HepG2 (cell line): Measurements from ENCODE around the gene PRKAB1. TPM values are rescaled to one million over a fixed set of nuclear protein-coding genes. Genes with fewer than 3 reads are reported as not detected.

Experiments used
- ATF3 ChIP-seq: sonication (generic); formaldehyde crosslinking; IDR thresholded peaks from 2 replicates; pipeline ENCODE4 v1.4.0; 2020; ENCODE audit warnings: missing genetic modification reagents
- CERS6 ChIP-seq: sonication (generic); formaldehyde crosslinking; IDR thresholded peaks from 2 replicates; pipeline ENCODE4 v1.5.0; 2020; ENCODE audit warnings: missing genetic modification reagents
- DPF2 ChIP-seq: sonication (generic); formaldehyde crosslinking; IDR thresholded peaks from 2 replicates; pipeline ENCODE4 v1.4.0; 2020; ENCODE audit warnings: mild to moderate bottlenecking, low read depth, missing genetic modification reagents, borderline replicate concordance
- HBP1 ChIP-seq: IDR thresholded peaks from 2 replicates; pipeline ENCODE4 v1.6.1; 2016; ENCODE audit warnings: low read depth, control low read depth
- LCORL ChIP-seq, 2 experiments: fragments of 450-650 bp in 1 of 2; sonication (generic) in 1 of 2; formaldehyde crosslinking in 1 of 2; IDR thresholded peaks; 2 replicates each; pipeline versions ENCODE4 v1.5.0 to v1.6.1; 2017 to 2020; ENCODE audit warnings: antibody characterized with exemption in 1 of 2, missing genetic modification reagents in 1 of 2
- MED8 ChIP-seq: sonication (generic); formaldehyde crosslinking; IDR thresholded peaks from 2 replicates; pipeline ENCODE4 v1.8.1; 2023; ENCODE audit warnings: mild to moderate bottlenecking, missing genetic modification reagents; ENCODE audit not compliant: insufficient replicate concordance
- MTERF4 ChIP-seq: sonication (generic); formaldehyde crosslinking; IDR thresholded peaks from 2 replicates; pipeline ENCODE4 v1.8.0; 2023; ENCODE audit warnings: mild to moderate bottlenecking, missing genetic modification reagents
- NFATC3 ChIP-seq: sonication (generic); formaldehyde crosslinking; IDR thresholded peaks from 2 replicates; pipeline ENCODE4 v1.5.1; 2020; ENCODE audit warnings: mild to moderate bottlenecking, missing genetic modification reagents
- PHF21A ChIP-seq: sonication (generic); formaldehyde crosslinking; IDR thresholded peaks from 2 replicates; pipeline ENCODE4 v1.5.0; 2020; ENCODE audit warnings: mild to moderate bottlenecking, missing genetic modification reagents
- RFXANK ChIP-seq: IDR thresholded peaks from 2 replicates; pipeline ENCODE4 v1.6.1; 2016
- SMARCE1 ChIP-seq: fragments of 450-650 bp; IDR thresholded peaks from 2 replicates; pipeline ENCODE4 v1.6.1; 2017; ENCODE audit warnings: borderline replicate concordance
- SSRP1 ChIP-seq: IDR thresholded peaks from 2 replicates; pipeline ENCODE4 v1.6.1; 2016; ENCODE audit warnings: control low read depth
- ZC3H4 ChIP-seq: sonication (generic); formaldehyde crosslinking; IDR thresholded peaks from 2 replicates; pipeline ENCODE4 v1.4.0; 2020; ENCODE audit warnings: missing genetic modification reagents, borderline replicate concordance
- ZMYM3 ChIP-seq: sonication (generic); formaldehyde crosslinking; IDR thresholded peaks from 2 replicates; pipeline ENCODE4 v1.5.1; 2020; ENCODE audit warnings: mild to moderate bottlenecking, missing genetic modification reagents
- ZNF10 ChIP-seq: sonication (generic); formaldehyde crosslinking; IDR thresholded peaks from 2 replicates; pipeline ENCODE4 v1.4.0; 2020; ENCODE audit warnings: mild to moderate bottlenecking, low read depth, missing genetic modification reagents, borderline replicate concordance
- ZNF205 ChIP-seq: IDR thresholded peaks from 2 replicates; pipeline ENCODE4 v1.6.1; 2018; ENCODE audit warnings: missing biosample characterization, missing genetic modification reagents
- ZNF224 ChIP-seq: sonication (generic); formaldehyde crosslinking; IDR thresholded peaks from 2 replicates; pipeline ENCODE4 v1.5.0; 2020; ENCODE audit warnings: mild to moderate bottlenecking, missing genetic modification reagents
- ZNF33A ChIP-seq: sonication (generic); formaldehyde crosslinking; IDR thresholded peaks from 2 replicates; pipeline ENCODE4 v1.5.1; 2020; ENCODE audit warnings: missing genetic modification reagents, mild to moderate bottlenecking, moderate library complexity, borderline replicate concordance
- ZNF362 ChIP-seq: sonication (generic); formaldehyde crosslinking; IDR thresholded peaks from 2 replicates; pipeline ENCODE4 v1.4.0; 2020; ENCODE audit warnings: missing genetic modification reagents, mild to moderate bottlenecking, borderline replicate concordance
- ZNF724P ChIP-seq: sonication (generic); formaldehyde crosslinking; IDR thresholded peaks from 2 replicates; pipeline ENCODE4 v1.8.0; 2022; ENCODE audit warnings: missing genetic modification reagents, borderline replicate concordance
- ZNF737 ChIP-seq: sonication (generic); formaldehyde crosslinking; IDR thresholded peaks from 2 replicates; pipeline ENCODE4 v1.5.0; 2020; ENCODE audit warnings: missing genetic modification reagents, mild to moderate bottlenecking, borderline replicate concordance
- ZNF776 ChIP-seq: sonication (generic); formaldehyde crosslinking; IDR thresholded peaks from 2 replicates; pipeline ENCODE4 v1.4.0; 2020; ENCODE audit warnings: mild to moderate bottlenecking, missing genetic modification reagents
- ZNF891 ChIP-seq: sonication (generic); formaldehyde crosslinking; IDR thresholded peaks from 2 replicates; pipeline ENCODE4 v1.5.0; 2020; ENCODE audit warnings: mild to moderate bottlenecking, missing genetic modification reagents
- polyA plus RNA-seq, 8 experiments: library from polyadenylated mRNA; depleted of rRNA in 3 of 8; stranded (reverse) in 7 of 8; unstranded in 1 of 8; fragments of >200 nt; fragmentation: Illumina TruSeq in 4 of 8; extraction: Trizol in 4 of 8; gene quantifications; 2 replicates each; pipeline versions ENCODE4 v1.2.1 to v1.2.3, GENCODE V29; 2011 to 2016; ENCODE audit warnings: low read depth in 4 of 8, missing spikeins in 1 of 8, mixed read lengths in 1 of 8; ENCODE audit not compliant: insufficient read depth in 1 of 8
- total RNA-seq, 5 experiments: library from RNA; depleted of rRNA; stranded (reverse); fragments of >200 nt; fragmentation: Illumina TruSeq; extraction: Trizol; gene quantifications; 2 replicates each; pipeline ENCODE4 v1.2.3, GENCODE V29; 2016; ENCODE audit warnings: low read depth in 1 of 5

PRKAB1 gene
- total and polyA plus RNA-seq, 2 of the 13 experiments (the other 11 are each of a cell fraction or from before 2014, with no cell fraction given) = 28.4 to 35.5 TPM

GRCh38 chr12:119667577-119668323, at the start of gene PRKAB1 (continued):
- TF ChIP-seq ZNF776 (CRISPR knock-in tag) (peak; percentile 87), SMARCE1 (no peak), ZNF362 (CRISPR knock-in tag) (no peak; the same call in 1 of the 2 replicates), ZNF891 (CRISPR knock-in tag) (peak; percentile 70; the same call in 1 of the 2 replicates), MTERF4 (CRISPR knock-in tag) (peak; percentile 10; the same call in 1 of the 2 replicates), PHF21A (CRISPR knock-in tag) (peak; percentile 92), ZNF10 (CRISPR knock-in tag) (no peak), HBP1 (CRISPR knock-in tag) (no peak; the same call in 1 of the 2 replicates), ZNF724P (CRISPR knock-in tag) (no peak), SSRP1 (CRISPR knock-in tag) (no peak), CERS6 (CRISPR knock-in tag) (no peak), LCORL (IDR thresholded peaks at IDR 0.05) (no peak), LCORL (CRISPR knock-in tag; IDR thresholded peaks at IDR 0.05) (no peak), ZNF33A (no peak), ZNF224 (CRISPR knock-in tag) (no peak), NFATC3 (no peak), DPF2 (no peak), ZNF205 (CRISPR knock-in tag) (no peak; the same call in none of the 2 replicates), RFXANK (CRISPR knock-in tag) (no peak), ZMYM3 (no peak), ZNF737 (no peak), MED8 (CRISPR knock-in tag) (no peak), ZC3H4 (CRISPR knock-in tag) (no peak), ATF3 (CRISPR knock-in tag) (no peak)
